Hepatocyte (in vitro differentiated cells): ENCODE data around the gene BBIP1. TPM values are rescaled to one million over a fixed set of nuclear protein-coding genes. Genes with fewer than 3 reads are reported as not detected.

ENCODE experiments used
- DNase-seq: peaks from one replicate; pipeline ENCODE4 v3.0.0-alpha.2; 2016; ENCODE audit warnings: low spot score
- H2AFZ ChIP-seq: fragments of 200-600 bp; sonication (generic); 2 replicates; pipeline ENCODE4 v1.6.0; 2016; ENCODE audit warnings: antibody characterized with exemption, mild to moderate bottlenecking
- H3K27ac ChIP-seq: fragments of 200-600 bp; sonication (generic); 2 replicates; pipeline ENCODE4 v1.5.1; 2016; ENCODE audit warnings: mild to moderate bottlenecking
- H3K27me3 ChIP-seq: fragments of 200-600 bp; sonication (generic); 2 replicates; pipeline ENCODE4 v1.6.1; 2016
- H3K36me3 ChIP-seq: fragments of 200-600 bp; sonication (generic); replicated peaks from 2 replicates; pipeline ENCODE4 v1.5.1; 2016; ENCODE audit warnings: low read depth; ENCODE audit not compliant: insufficient read depth
- H3K4me1 ChIP-seq: fragments of 200-600 bp; sonication (generic); 2 replicates; pipeline ENCODE4 v1.5.1; 2016; ENCODE audit warnings: mild to moderate bottlenecking, moderate library complexity; ENCODE audit not compliant: insufficient read depth
- H3K4me2 ChIP-seq: fragments of 200-600 bp; sonication (generic); 2 replicates; pipeline ENCODE4 v1.6.0; 2016
- H3K4me3 ChIP-seq: fragments of 200-600 bp; sonication (generic); 2 replicates; pipeline ENCODE4 v1.5.1; 2016; ENCODE audit warnings: mild to moderate bottlenecking
- H3K79me2 ChIP-seq: fragments of 200-600 bp; sonication (generic); 2 replicates; pipeline ENCODE4 v1.6.0; 2017; ENCODE audit warnings: mild to moderate bottlenecking
- H3K9me2 ChIP-seq: fragments of 200-600 bp; sonication (generic); replicated peaks from 2 replicates; pipeline ENCODE4 v1.6.0; 2017; ENCODE audit warnings: mild to moderate bottlenecking; ENCODE audit not compliant: insufficient read depth
- H3K9me3 ChIP-seq: fragments of 200-600 bp; sonication (generic); 2 replicates; pipeline ENCODE4 v1.5.1; 2016; ENCODE audit warnings: low read depth, mild to moderate bottlenecking
- H4K20me1 ChIP-seq: fragments of 200-600 bp; sonication (generic); 2 replicates; pipeline ENCODE4 v1.6.0; 2016; ENCODE audit warnings: mild to moderate bottlenecking; ENCODE audit not compliant: insufficient read depth, poor library complexity, severe bottlenecking
- CTCF ChIP-seq: fragments of 200-600 bp; sonication (generic); IDR thresholded peaks from 2 replicates; pipeline ENCODE4 v1.5.1; 2016; ENCODE audit warnings: antibody characterized with exemption, mild to moderate bottlenecking; ENCODE audit not compliant: poor library complexity
- EZH2 ChIP-seq: fragments of 200-600 bp; sonication (generic); IDR thresholded peaks from 2 replicates; pipeline ENCODE4 v1.6.1; 2016; ENCODE audit warnings: antibody characterized with exemption, mild to moderate bottlenecking, borderline replicate concordance
- EZH2phosphoT487 ChIP-seq: fragments of 200-600 bp; sonication (generic); IDR thresholded peaks from one replicate; pipeline ENCODE4 v1.6.1; 2018; ENCODE audit warnings: antibody characterized with exemption, mild to moderate bottlenecking, low read depth, moderate library complexity; ENCODE audit not compliant: unreplicated experiment, severe bottlenecking
- WGBS: methylation state at CpG from one replicate; pipeline ENCODE4 v1.1.6; 2016; ENCODE audit warnings: low lambda C conversion rate; ENCODE audit errors: missing lambda C conversion rate; 5-methylcytosine and 5-hydroxymethylcytosine counted together
- polyA plus RNA-seq: library from polyadenylated mRNA; unstranded; fragments of >200 nt; fragmentation: Nextera tagmentation; extraction: Ambion mirVana; gene quantifications from 2 replicates; pipeline ENCODE4 v1.2.1, GENCODE V29; 2016
- total RNA-seq: library from RNA; depleted of rRNA; stranded (reverse); fragments of >200 nt; gene quantifications from 2 replicates; pipeline ENCODE4 v1.2.3, GENCODE V29; 2014

Gene BBIP1
- total and polyA plus RNA-seq, 2 experiments from 2014 or later: 21.5 to 47.9 TPM

- DNase-seq: no peak
- H3K27me3 ChIP-seq: no peaks in the 10 kb centered on the region
- 89% methylated on average over 1 of the region's 1 CpG for WGBS
- H4K20me1 ChIP-seq: peaks cover 41% of the 10 kb centered on the region
- H3K4me1 ChIP-seq: no peaks in the 10 kb centered on the region
- peaks cover 97% of the 10 kb centered on the region for H3K79me2 ChIP-seq
- TF ChIP-seq EZH2 (no peak), CTCF (no peak), EZH2phosphoT487 (no peak)
- H3K4me2 ChIP-seq: no peak overlapping the region
- no peaks in the 10 kb centered on the region for H3K9me3 ChIP-seq
- no peaks in the 10 kb centered on the region for H3K9me2 ChIP-seq
- no peaks in the 10 kb centered on the region for H3K36me3 ChIP-seq
- H2AFZ ChIP-seq: no peak overlapping the region
- no peak overlapping the region for H3K4me3 ChIP-seq
- H3K27ac ChIP-seq: no peak overlapping the region
Observed at GRCh38 chr10:110966146-110966545, 47.2 kb upstream of the BBIP1 start.

GRCh38 chr10:110965216-110965615 is 46.2 kb upstream of the BBIP1 start:
- Histone ChIP-seq H3K9me2 (no peaks in the 10 kb centered on the region), H3K27me3 (no peaks in the 10 kb centered on the region), H3K4me2 (no peak overlapping the region), H2AFZ (no peak overlapping the region), H4K20me1 (peaks cover 42% of the 10 kb centered on the region), H3K4me3 (no peak overlapping the region), H3K27ac (no peak overlapping the region), H3K79me2 (peaks cover 97% of the 10 kb centered on the region), H3K36me3 (no peaks in the 10 kb centered on the region), H3K9me3 (no peaks in the 10 kb centered on the region), H3K4me1 (no peaks in the 10 kb centered on the region)
- DNase-seq: no peak
- no peak for TF ChIP-seq EZH2

- no peak for DNase-seq
- TF ChIP-seq EZH2: no peak
- TF ChIP-seq CTCF: no peak
- TF ChIP-seq EZH2phosphoT487: no peak
- 87% methylated on average over 5 of the region's 5 CpGs for WGBS
Observed at GRCh38 chr10:110964681-110965080, 45.7 kb upstream of the BBIP1 start.

GRCh38 chr10:110963162-110963561 is 44.2 kb upstream of the BBIP1 start:
- TF ChIP-seq EZH2 (no peak), EZH2phosphoT487 (no peak), CTCF (no peak)
- H3K9me3 ChIP-seq: no peaks in the 10 kb centered on the region
- no peak overlapping the region for H3K27ac ChIP-seq
- no peak overlapping the region for H2AFZ ChIP-seq
- H3K9me2 ChIP-seq: no peaks in the 10 kb centered on the region
- H3K4me1 ChIP-seq: peaks cover 6% of the 10 kb centered on the region
- H3K27me3 ChIP-seq: no peaks in the 10 kb centered on the region
- no peak overlapping the region for H3K4me2 ChIP-seq
- H4K20me1 ChIP-seq: peaks cover 52% of the 10 kb centered on the region
- H3K4me3 ChIP-seq: no peak overlapping the region
- H3K36me3 ChIP-seq: no peaks in the 10 kb centered on the region
- WGBS: 89% methylated on average over 2 of the region's 2 CpGs
- H3K79me2 ChIP-seq: peaks cover 99% of the 10 kb centered on the region
- DNase-seq: no peak

More at GRCh38 chr10:110964681-110965080, 45.7 kb upstream of the BBIP1 start:
- H3K4me2 ChIP-seq: no peak overlapping the region
- no peak overlapping the region for H3K4me3 ChIP-seq
- no peak overlapping the region for H3K27ac ChIP-seq
- H3K79me2 ChIP-seq: peaks cover 97% of the 10 kb centered on the region
- H2AFZ ChIP-seq: no peak overlapping the region
- H3K9me3 ChIP-seq: no peaks in the 10 kb centered on the region
- peaks cover 48% of the 10 kb centered on the region for H4K20me1 ChIP-seq
- H3K9me2 ChIP-seq: no peaks in the 10 kb centered on the region
- H3K36me3 ChIP-seq: no peaks in the 10 kb centered on the region
- H3K4me1 ChIP-seq: peaks cover 4% of the 10 kb centered on the region
- no peaks in the 10 kb centered on the region for H3K27me3 ChIP-seq
